DMS53 treated with DMSO at 0.1 percent for 48 hours (cell line): ENCODE measurements around the gene GRIK1.

Experiments used
- DNase-seq: peaks from one replicate; lab custom pipeline; 2025; ENCODE audit not compliant: unreplicated experiment; lab: John Stamatoyannopoulos, UW

The GRIK1 gene

DNA sequence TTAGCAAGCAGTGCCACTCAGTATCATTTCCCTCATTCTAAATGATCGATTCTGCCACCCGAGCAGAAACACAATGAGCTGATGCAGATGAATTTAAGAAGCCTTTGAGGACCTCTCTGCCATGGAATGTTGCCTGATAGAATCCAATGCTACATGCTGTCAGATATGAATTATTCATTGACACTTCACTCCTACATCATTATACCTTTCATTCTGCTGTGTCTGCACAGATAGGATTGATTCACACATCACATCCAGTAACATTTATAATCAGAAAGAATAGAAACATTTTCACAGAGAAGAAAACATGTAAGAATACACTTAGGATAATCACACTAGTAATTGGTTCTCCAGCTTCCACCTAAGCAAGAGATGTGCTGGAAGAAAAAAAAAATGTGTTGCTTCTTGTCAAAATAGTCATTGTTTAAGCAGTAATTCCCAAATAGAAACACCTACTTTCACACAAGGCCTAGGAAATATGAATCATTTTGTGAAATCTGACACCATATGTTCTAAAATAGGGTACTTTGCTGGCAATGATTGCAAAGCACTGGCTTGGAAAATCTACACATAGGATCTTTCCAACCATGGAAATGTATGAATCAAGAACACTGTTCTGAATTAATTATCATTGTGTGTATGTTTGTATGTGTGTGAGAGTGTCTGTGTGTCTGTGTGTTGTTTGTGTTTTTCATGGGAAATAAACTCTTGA is 110.1 kb downstream of the GRIK1 start:
- no peak for DNase-seq

DNA sequence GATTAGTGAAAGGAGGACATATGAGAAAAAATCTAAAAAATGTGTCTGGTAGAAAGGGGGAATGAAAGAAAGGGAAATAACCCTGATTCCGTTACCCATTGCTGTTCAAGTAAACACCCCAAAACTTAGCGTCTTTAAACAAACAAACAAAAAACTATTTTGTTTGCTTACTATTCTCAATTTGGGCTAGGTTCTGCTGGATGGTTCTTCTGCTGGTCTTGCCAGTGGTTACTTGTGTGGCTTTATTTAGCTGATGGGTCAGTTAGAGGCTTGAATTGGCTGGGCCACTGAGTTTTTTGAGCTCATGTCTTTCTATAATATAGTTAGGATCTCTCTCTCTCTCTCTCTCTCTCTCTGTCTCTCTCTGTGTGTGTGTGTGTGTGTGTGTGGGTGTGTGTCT is 112.1 kb downstream of the GRIK1 start:
- no peak for DNase-seq

- DNase-seq, result no peak
These were observed 112.6 kb downstream of the GRIK1 start for GRCh38 chr21:29827236-29827635.

GRCh38 chr21:29826386-29826785 is 113.4 kb downstream of the GRIK1 start:
- no peak for DNase-seq

DNA sequence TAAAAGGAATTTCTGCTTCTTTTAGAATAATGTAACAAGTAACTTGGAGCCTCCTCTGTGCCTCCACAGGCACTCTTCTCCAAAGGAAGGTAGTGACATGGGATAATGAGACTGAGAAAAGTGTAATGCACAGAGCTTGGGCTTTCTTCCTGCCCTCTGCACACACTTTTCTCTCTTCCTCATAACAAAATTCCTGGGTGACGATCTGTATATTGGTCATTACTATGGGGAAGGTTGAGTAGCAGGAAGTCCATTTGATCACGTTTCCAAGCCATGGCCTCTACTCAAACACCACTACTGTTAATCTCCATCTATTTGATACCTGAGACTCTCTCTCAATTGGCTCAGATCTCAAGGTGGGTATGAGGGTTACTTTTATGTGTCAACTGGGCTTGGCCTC is 113.9 kb downstream of the GRIK1 start:
- no peak for DNase-seq

DNA sequence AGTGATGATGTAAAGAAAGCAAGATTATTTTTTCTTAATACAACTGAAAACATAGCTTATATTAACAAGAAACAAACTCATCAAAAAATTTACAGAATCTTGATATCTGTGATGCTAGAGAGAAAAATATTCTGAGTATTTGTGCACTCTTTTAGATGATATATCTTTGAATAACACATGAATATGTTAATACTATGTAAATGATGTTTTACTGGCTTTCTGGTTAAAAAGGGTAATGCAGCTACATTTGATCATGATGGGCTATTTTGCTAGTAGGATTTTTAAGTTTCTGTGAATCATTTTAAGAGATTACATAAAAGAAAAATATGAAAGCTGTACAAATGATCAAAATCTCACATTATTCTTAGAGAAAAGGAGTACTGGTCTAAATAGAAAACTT is 114.5 kb downstream of the GRIK1 start:
- DNase-seq, result no peak

DNA sequence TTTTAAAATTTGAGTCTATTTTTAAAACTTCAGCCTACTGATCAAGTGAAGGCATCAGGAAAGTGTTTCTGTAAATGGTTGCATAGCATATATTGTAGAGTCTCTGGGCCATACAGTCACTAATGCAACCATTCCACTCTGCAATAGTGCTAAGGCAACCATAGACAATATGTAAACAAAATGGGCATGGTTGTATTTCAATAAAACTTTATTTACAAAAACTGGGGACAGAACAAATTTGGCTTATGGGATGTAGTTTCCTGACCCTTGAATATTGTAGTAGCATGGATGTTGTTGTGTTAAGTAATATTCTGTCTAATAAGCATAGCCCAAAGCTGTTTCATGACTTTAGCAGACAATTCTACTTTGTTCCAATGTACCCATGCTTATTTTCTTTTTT is 117.7 kb downstream of the GRIK1 start:
- no peak for DNase-seq

DNA sequence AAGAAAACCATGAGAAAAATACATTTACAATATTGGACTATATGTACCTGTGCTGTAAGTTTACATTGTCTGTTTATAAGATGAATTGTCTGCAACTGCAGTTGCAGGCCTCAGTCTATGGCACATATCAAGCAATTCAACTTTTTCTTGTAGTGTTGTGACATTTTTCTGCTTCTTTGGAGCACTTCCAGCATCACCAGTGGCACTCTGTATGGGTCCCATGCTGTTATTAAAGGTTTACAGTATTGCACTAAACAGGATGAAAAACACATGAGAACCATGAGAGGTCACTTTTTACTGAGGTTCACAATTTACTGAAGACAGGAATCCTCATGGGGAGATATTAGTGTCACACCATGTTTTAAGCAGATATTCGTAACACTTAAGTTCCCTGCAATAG is 118.6 kb downstream of the GRIK1 start:
- no peak for DNase-seq

DNA sequence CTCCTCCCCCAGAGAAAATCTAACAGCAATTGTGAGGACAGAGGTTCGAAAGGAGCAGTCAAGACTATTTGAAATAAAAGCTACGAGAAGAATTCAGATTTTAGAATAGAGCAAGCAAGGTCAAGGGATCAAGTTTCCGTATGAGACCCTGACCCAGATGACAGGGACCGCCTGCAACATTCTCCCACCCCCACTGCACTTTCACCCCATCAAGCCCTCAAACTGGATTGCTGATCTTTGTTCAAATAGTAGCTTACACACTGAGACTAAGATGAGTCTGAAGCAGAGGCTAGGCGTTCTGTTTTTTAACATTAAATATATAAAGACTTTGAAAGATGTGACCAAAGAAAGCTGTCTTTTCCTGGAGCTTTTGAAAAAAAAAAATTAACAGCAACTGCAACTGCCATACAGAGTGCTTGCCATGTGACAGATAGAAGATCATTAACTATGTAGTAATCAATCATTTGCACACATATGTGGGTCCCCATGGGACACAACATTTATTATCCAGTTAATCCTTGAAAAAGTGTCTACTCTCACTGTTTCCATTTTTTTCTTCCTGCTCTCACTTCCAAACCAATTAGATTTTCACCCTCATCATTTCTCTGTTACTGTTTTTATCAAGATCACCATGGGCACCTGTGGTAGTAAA is 120.0 kb downstream of the GRIK1 start:
- DNase-seq, result no peak

- DNase-seq, result no peak
These were observed 121.3 kb downstream of the GRIK1 start for GRCh38 chr21:29818383-29818921.

- DNase-seq, result no peak
These were observed 122.3 kb downstream of the GRIK1 start for GRCh38 chr21:29817450-29817849.

DNA sequence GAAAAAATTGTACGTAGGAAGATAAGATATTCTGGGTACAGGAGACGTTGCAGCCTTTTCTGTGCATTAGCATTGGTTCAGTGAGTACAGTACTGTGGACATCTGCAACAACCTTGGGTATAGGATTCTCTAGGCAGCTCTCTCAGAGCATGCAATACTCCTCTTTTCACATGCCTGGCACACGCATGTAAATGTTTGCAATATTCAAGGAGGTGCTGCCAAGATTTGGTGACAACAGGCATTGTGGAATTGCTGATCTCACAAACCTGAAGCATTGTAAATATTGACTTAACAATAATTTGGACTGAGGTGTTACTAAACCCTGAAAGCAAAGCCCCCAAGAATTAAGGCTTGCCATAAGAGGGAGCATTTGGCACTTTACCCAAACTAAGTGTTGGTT is 126.8 kb downstream of the GRIK1 start:
- DNase-seq, result no peak

DNA sequence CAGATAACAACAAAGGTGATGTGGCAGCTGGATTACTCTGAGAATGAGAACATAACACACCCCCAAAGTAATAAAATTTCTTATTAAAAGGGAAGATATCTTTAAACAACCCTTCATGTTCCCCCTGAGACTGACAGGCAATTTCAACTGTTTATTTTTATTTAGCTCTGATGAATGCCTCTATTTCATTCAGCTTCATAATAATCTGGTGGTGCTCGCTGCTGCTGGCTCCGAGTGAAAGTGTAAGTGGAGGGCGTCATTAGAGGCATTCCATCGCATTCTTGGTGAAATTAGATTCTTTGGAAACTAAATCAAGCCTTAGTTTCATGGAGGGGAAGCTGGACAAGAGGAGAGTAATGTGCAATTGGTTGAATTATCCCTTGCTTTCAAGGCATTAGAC is 128.9 kb downstream of the GRIK1 start:
- DNase-seq, result no peak

DNA sequence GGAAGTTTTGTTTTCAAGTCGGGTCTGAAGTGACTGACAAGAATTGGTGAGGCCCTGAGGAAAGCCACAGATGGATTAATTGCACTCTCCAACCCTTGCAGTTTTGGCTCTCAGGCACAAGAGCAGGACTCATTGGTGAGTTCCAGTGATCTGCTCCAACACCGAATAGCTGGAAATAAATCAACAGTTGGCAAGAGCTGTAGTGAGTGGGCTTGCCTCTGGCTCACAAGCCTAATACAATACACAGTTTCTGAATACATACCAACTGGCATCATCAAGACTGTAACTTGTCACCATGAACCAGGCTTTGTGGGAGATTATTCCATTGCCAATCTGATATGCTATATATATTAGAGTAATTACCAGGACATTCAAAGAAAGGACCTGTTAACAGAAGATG is 131.6 kb downstream of the GRIK1 start:
- no peak for DNase-seq

DNA sequence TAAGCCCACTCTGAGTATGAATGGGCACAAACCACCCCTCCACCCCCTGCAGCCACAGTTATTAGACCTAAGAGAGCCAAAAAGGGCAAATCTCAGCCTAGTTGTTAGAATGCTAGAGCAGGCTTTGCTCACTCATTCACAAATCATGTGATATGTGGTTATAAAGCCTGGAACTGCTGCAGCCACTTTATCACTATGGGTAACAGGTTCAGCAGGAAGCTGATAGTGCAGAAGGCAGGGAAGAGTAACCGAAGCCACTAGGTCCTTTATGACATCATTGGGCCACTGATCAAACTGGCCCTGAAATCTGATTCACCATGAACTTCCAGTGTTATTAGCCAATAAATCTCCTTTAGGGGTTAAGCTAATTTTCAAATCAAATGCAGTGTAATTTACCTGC is 134.7 kb downstream of the GRIK1 start:
- DNase-seq, result no peak

GRCh38 chr21:29803191-29803590 is 136.6 kb downstream of the GRIK1 start:
- DNase-seq, result no peak

- no peak for DNase-seq
These were observed 138.7 kb downstream of the GRIK1 start for GRCh38 chr21:29801122-29801521.

GRCh38 chr21:29800056-29800455 is 139.7 kb downstream of the GRIK1 start:
- no peak for DNase-seq

DNA sequence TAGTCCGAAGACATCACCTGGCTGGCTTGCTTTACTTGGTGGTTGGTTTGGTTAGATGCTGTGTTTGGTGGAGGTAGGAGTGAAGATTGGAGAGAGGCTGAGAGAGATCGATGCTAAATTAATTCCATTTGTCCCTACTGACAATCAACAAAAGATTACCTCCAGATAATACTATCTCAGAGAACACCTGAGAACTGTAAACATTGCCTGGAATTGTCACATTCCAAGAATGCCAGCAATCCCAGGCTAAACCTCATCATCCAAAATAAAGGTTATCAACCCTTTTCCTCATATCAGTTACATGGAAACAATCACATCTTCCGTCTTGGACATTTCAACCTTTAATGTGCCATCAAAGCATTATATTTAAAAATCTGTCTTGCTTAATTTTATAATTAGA is 141.0 kb downstream of the GRIK1 start:
- no peak for DNase-seq

DNA sequence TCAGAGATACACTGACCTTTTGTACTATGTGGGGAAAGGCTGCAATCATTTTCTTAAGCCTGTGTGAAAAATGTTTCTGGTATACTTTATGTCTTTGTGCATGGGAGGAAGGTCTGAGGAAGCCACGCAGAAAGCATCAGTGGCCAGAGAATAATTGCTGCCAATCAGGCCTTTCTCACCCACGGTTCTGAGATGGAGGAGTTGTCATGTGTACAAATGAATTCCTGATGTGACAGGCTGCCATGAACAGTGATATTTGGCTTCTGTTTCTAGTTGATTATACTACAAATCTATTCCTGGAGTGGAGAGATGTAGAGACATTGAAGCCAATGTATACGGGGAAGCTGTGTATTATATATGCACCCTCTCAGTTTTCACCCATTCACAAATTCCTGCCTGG is 142.6 kb downstream of the GRIK1 start:
- DNase-seq, result no peak

DNA sequence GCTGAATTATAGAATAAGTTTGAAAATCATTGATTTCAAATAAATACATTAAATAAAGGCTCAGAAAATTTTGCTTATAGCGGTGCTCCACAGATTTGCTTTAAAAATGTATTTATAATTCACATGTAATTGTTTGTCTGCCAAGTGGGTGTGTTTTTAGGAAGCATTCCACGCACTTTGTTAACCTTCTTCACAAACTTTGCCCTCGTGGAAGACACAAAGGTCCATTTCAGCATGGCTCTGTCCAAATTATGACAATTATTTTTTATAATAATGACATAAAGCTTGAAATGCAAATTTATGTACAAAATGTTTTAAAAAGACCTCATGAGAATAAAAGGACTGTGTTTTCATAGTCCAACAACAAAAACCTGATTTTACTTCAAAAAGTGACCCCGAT is 146.1 kb downstream of the GRIK1 start:
- DNase-seq, result no peak

DNA sequence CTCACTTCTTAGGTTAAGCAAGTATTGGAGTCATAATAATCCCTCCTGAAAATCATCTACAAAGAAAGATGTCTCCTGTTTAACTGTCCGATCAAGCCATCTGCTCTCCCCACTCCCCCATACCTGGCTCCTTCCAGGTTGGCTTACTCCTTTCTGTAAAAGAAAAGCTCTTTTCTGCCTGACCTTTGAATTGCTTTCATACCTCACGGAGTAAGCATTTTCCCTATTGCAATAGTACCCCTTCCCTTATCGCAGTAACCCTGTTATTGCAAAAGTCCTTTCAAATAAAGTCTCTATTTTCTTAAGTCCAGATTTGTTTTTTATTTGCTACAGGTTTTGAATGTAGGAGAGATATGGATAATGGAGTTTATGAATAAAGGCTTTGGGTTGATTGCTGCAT is 150.4 kb downstream of the GRIK1 start:
- no peak for DNase-seq

GRCh38 chr21:29788752-29789151 is 151.0 kb downstream of the GRIK1 start:
- no peak for DNase-seq
